BJ (cell line): ENCODE measurements around the gene DHRS3. TPM values are rescaled to one million over a fixed set of nuclear protein-coding genes. Genes with fewer than 3 reads are reported as not detected.

Experiments used
- CTCF ChIA-PET: fragments of 350-600 bp; formaldehyde crosslinking; extraction: SDS; loops from one replicate; lab custom pipeline; 2021; ENCODE audit warnings: antibody characterized with exemption, inconsistent platforms; lab: Yijun Ruan, JAX
- POLR2A ChIA-PET: fragments of 300-600 bp; sonication (Branson Sonifier 250); formaldehyde crosslinking; extraction: SDS; loops from one replicate; lab custom pipeline; 2021; ENCODE audit warnings: antibody characterized with exemption; lab: Charles Lee
- DNase-seq: peaks from one replicate; pipeline ENCODE4 v3.0.0-alpha.2; 2011; ENCODE audit warnings: low read depth
- H3K27me3 ChIP-seq: 2 replicates; pipeline ENCODE4 v1.6.0; 2011; ENCODE audit warnings: low read length; ENCODE audit not compliant: control insufficient read depth, insufficient read depth
- H3K36me3 ChIP-seq: 2 replicates; pipeline ENCODE4 v1.5.1; 2011; ENCODE audit warnings: low read length; ENCODE audit not compliant: control insufficient read depth, insufficient read depth
- H3K4me3 ChIP-seq: 2 replicates; pipeline ENCODE4 v1.5.1; 2011; ENCODE audit warnings: low read depth, mild to moderate bottlenecking, control low read depth, low read length
- CTCF ChIP-seq: IDR thresholded peaks from 2 replicates; pipeline ENCODE4 v1.5.1; 2011; ENCODE audit warnings: low read depth, mild to moderate bottlenecking, control low read depth, inconsistent platforms, low read length, moderate library complexity; ENCODE audit not compliant: insufficient read depth
- polyA plus RNA-seq: library from polyadenylated mRNA; depleted of rRNA; stranded (reverse); fragments of >200 nt; gene quantifications from 2 replicates; pipeline ENCODE4 v1.2.3, GENCODE V29; 2011

Gene DHRS3
- polyA plus RNA-seq, 1 experiment, result 224 TPM

- no peaks in the 10 kb centered on the region for H3K27me3 ChIP-seq
- ChIA-PET POLR2A (interaction anchor here (1.1 to 1.2 kb wide), 2 partner anchors 25 to 173 kb away, joined by 4 read pairs; no protein-coding TSS in a partner anchor), CTCF (interaction anchor here (0.6 to 5.1 kb wide), 37 partner anchors 11 to 1342 kb away, joined by 3 to 45 read pairs (median 4); no protein-coding TSS in a partner anchor)
- DNase-seq, result no peak
- H3K4me3 ChIP-seq, result no peak overlapping the region
- TF ChIP-seq CTCF, result no peak
- H3K36me3 ChIP-seq, result no peaks in the 10 kb centered on the region; the same call in 1 of the 2 replicates
Observed at GRCh38 chr1:12620488-12620865, 2.5 kb upstream of the DHRS3 start.

GRCh38 chr1:12619792-12620487, 1.9 kb upstream of the DHRS3 start:
- ChIA-PET POLR2A (interaction anchor here (1.1 to 1.2 kb wide), 2 partner anchors 24 to 173 kb away, joined by 4 read pairs; no protein-coding TSS in a partner anchor), CTCF (interaction anchor here (0.6 to 5.1 kb wide), 37 partner anchors 12 to 1157 kb away, joined by 3 to 45 read pairs (median 4); no protein-coding TSS in a partner anchor)
- TF ChIP-seq CTCF, result peak; percentile 98
- Histone ChIP-seq H3K36me3 (no peaks in the 10 kb centered on the region; the same call in 1 of the 2 replicates), H3K27me3 (no peaks in the 10 kb centered on the region), H3K4me3 (peak overlapping the region; percentile 93)
- DNase-seq, result no peak

GRCh38 chr1:12618965-12619791, 1.2 kb upstream of the DHRS3 start:
- ChIA-PET POLR2A (interaction anchor here (0.6 to 2.5 kb wide), 3 partner anchors 23 to 63 kb away, joined by 4 to 14 read pairs (median 13); no protein-coding TSS in a partner anchor), CTCF (interaction anchor here (0.6 to 5.1 kb wide), 33 partner anchors 23 to 348 kb away, joined by 3 to 45 read pairs (median 4); no protein-coding TSS in a partner anchor)
- Histone ChIP-seq H3K36me3 (peaks cover 2% of the 10 kb centered on the region), H3K4me3 (peak overlapping the region; percentile 93), H3K27me3 (no peaks in the 10 kb centered on the region)
- no peak for TF ChIP-seq CTCF
- DNase-seq, result peak; percentile 70

- CTCF ChIA-PET, result interaction anchor here (0.7 to 5.1 kb wide), 19 partner anchors 23 to 345 kb away, joined by 3 to 45 read pairs (median 6); no protein-coding TSS in a partner anchor
- POLR2A ChIA-PET, result interaction anchor here (1.0 to 2.5 kb wide), 3 partner anchors 22 to 132 kb away, joined by 4 to 14 read pairs (median 13); no protein-coding TSS in a partner anchor
- Histone ChIP-seq H3K4me3 (peak overlapping the region; percentile 93), H3K36me3 (peaks cover 4% of the 10 kb centered on the region), H3K27me3 (no peaks in the 10 kb centered on the region)
- TF ChIP-seq CTCF, result no peak
- DNase-seq, result no peak
Observed at GRCh38 chr1:12618661-12618964, 603 bp upstream of the DHRS3 start.
